Lower leg skin (tissue), 3 donors: Measurements from ENCODE around the gene LAIR1.

Experiments
- CTCF ChIP-seq, 3 donors: fragments of 450-650 bp; IDR thresholded peaks; one replicate each; pipeline ENCODE4 v1.5.1; 2016; ENCODE audit warnings: antibody characterized with exemption in 3 of 3, mild to moderate bottlenecking in 3 of 3, moderate library complexity in 2 of 3
- POLR2A ChIP-seq, 2 donors: fragments of 450-650 bp; IDR thresholded peaks; one replicate each; pipeline ENCODE4 v1.6.1; 2016 to 2017; ENCODE audit warnings: antibody characterized with exemption in 2 of 2, mild to moderate bottlenecking in 1 of 2, moderate library complexity in 1 of 2

GRCh38 chr19:54337858-54338230 lies 26.9 kb downstream of the LAIR1 start:
- no peak for TF ChIP-seq POLR2A (IDR thresholded peaks at IDR 0.05)
- TF ChIP-seq CTCF (IDR thresholded peaks at IDR 0.05) = no peak
